HG02642 (cell line): ENCODE measurements around the gene SCNN1G.
"Not testable (repeated sequence)": the region's sequence is repeated elsewhere in the genome, so short reads cannot be mapped to it uniquely, and the experiment has no call there.

ENCODE experiments used
- ATAC-seq: cut with Tn5 transposase; IDR thresholded peaks from one replicate; pipeline ENCODE4 v1.9.1; 2021; ENCODE audit warnings: mild to moderate bottlenecking; ENCODE audit not compliant: unreplicated experiment, poor library complexity

The SCNN1G gene

DNA sequence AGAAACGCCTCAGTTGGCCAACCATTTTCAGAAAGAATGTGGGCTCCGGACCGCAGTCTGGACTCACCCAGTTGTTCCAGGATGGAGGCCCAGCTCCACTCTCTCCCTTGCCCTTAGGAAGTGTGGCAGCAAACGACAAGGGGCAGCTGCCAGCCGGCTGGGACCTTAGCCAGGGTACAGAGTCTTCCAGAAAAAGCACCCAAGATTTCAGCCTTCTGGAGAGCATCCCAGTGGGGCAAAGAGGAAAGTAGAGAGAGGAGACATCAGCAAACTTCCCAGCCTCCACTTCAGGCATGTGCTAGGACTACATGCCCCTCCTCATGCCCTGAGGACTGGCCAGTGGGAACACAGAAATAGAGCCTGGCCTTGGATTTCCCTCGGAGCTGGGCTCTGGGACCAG, 62.7 kb downstream of the SCNN1G start:
- no peak for ATAC-seq

- no peak for ATAC-seq
Observed at GRCh38 chr16:23248261-23249194, 66.0 kb downstream of the SCNN1G start.

- ATAC-seq = no peak
Observed at GRCh38 chr16:23249830-23250229, 67.3 kb downstream of the SCNN1G start.

DNA sequence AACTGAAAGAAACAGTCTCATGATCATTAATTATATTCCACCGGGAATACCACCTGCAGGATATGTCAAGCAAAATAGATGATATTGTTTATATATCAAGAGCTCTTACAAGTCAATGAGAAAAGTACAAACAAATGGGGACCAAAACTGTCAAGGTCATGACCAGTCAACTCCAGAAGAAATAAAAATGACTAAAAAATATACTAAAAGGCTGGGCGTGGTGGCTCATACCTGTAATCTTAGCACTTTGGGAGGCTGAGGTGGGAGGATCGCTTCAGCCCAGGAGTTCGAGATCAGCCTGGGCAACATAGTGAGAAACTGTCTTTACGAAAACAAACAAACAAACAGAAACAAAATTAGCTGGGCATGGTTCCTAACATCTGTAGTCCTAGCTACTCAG, 69.8 kb downstream of the SCNN1G start:
- ATAC-seq = no peak

DNA sequence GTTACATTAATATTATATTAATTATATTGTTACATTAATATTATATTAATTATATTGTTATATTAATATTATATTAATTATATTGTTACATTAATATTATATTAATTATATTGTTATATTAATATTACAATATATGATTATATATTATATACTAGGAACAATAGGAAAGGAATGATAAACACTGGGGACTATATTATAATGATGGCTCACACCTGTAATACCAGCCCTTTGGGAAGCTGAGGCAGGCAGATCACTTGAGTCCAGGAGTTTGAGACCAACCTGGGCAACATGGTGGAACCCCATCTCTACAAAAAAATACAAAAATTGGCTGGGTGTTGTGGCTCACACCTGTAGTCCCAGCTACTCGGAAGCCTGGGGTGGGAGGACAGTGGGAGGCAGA, 71.1 kb downstream of the SCNN1G start:
- ATAC-seq = not testable (repeated sequence)

DNA sequence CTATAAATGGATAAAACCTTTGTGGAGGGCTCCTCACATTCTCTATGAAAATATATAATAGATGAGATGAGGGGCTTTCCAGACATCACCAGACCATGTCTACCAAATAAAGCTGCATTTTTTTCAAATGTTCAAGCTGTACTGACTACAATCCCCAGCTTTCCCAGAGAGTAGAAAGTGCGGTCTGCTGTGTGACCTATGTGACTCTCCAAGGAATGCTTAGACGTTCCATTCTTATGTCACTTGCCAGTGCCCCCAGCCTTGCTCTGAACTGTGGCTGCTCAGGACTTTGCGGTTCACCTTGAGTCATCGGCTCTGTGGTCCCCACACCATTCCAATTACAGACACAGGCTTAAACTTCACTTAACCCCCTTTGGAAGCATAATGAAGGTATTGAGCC, 71.8 kb downstream of the SCNN1G start:
- no peak for ATAC-seq

DNA sequence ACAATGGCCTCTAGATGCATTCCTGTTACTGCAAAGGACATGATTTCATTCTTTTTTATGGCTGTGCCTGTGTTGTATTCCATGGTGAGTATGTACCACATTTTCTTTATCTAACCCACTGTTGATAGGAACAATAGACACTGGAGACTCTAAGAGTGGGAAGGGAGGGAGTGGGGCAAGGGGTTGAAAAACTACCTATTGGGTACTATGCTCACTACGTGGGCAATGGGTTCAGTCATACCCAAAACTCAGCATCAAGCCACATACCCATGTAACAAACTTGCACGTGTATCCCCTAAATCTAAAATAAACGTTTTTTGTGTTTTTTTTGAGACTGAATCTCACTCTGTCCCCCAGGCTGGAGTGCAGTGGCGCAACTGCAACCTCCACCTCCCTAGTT, 72.5 kb downstream of the SCNN1G start:
- ATAC-seq = no peak

DNA sequence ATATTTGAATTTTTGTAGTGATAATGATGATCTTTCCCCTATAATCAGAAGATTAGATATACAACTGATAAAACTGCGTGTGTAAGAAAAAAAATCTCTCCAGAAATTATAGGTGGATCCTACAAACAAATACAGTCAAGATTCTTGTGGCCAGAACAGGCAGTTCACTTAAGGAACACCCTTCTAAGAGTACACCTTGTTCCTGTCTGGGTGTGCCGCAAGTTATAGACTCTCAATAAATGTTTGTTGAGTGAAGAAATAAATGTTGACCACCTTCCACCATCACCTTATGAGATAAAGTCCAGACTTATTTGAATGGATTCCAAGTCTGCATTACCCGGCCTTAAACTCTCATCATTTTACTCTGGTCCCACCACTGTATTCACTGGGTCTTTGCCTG, 73.9 kb downstream of the SCNN1G start:
- no peak for ATAC-seq

- ATAC-seq = no peak
Observed at GRCh38 chr16:23257682-23258081, 75.1 kb downstream of the SCNN1G start.

DNA sequence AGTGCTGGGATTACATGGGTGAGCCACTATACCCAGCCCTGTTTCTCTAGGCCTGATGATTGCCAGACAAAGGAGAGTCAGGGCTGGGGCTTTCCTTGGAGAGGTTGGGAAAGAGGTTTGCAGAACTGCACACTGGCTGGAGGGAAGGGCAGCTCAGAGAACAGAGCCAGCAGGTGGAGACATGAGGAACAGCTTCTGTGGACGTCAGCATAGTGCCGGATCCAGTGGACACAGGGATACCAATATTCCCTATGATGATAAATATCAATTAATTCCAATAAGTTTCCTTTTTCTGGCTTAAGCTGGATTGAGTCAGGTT, 76.3 kb downstream of the SCNN1G start:
- ATAC-seq = no peak
